KOPT-K1 (cell line): ENCODE results near the gene PRSS22.

Experiments
- H3K27ac ChIP-seq: fragments of 200-600 bp; sonication (generic); 2 replicates; pipeline ENCODE4 v1.5.1; 2016; ENCODE audit warnings: antibody characterized with exemption, mild to moderate bottlenecking, low read depth, low read length; ENCODE audit not compliant: poor library complexity, severe bottlenecking
- H3K36me3 ChIP-seq: fragments of 200-600 bp; sonication (generic); 2 replicates; pipeline ENCODE4 v1.5.1; 2017; ENCODE audit warnings: antibody characterized with exemption, mild to moderate bottlenecking, low read length, moderate library complexity; ENCODE audit not compliant: insufficient read depth
- H3K9me3 ChIP-seq: fragments of 200-600 bp; sonication (generic); 2 replicates; pipeline ENCODE4 v1.5.1; 2017; ENCODE audit warnings: antibody characterized with exemption, low read length, mild to moderate bottlenecking; ENCODE audit not compliant: insufficient read depth, poor library complexity, severe bottlenecking

PRSS22 gene

DNA sequence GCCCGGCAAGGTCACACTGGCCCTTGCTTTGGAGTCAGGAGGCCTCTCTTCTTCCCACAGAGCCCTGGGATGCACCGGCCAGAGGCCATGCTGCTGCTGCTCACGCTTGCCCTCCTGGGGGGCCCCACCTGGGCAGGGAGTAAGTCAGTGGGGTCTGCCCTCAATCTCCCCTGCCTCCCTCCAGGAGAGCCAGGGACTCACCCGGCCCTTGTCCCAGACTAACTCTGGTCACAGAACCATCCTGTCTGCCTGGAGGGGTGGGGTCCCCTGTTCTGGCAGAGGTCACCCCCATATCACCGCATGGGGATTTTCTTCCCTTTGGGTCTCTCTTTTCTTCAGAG, 27.6 kb downstream of the PRSS22 start:
- Histone ChIP-seq H3K36me3 (no peaks in the 10 kb centered on the region), H3K27ac (no peak overlapping the region), H3K9me3 (no peaks in the 10 kb centered on the region)

DNA sequence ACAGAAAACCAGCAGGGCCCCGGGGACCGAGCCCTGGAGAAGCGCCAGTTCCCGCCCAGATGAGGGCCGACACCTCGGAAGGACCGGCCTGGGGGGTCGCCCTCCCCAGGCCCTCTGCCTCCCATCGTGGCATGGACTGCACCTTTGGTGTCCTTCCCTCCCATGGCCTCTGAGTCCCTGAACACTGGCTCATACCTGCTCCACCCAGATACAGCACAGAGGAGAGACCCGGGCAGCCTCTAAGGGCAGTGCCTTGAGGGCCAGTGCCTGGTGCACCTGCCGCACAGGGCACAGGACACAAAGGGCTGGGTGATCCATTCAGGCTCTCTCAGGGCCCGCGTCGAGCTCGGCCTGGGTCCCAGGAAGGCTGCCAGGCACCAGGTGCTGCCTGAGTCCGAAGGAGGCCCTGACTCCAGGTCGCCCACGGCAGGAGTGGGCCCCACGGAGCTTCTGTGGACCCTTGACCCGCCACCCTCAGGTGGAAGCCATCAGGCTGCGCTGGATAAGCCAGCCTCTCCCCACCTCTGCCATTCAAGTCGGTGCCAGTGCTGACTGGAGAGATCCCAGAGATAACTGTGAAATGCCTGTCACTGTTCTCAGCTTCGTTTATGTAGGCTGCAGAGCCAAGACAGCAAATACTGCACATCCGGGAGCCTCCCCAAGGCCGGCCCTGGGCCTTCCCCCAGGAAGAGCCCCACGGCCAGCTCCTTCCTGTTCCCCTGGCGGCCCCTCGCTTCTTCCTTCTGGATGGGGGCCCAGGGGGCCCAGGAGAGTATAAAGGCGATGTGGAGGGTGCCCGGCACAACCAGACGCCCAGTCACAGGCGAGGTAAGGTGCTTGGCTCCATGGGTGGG, 28.2 kb downstream of the PRSS22 start, which contains the start of gene ZG16B:
ZG16B (plus strand) TSS at position 803 of the 854 bp plus-strand sequence. CDS start 139 bp downstream, outside the sequence.
- no peaks in the 10 kb centered on the region for H3K9me3 ChIP-seq
- H3K27ac ChIP-seq: no peak within 1 kb of the TSS
- H3K36me3 ChIP-seq: no peaks in the 10 kb centered on the region

DNA sequence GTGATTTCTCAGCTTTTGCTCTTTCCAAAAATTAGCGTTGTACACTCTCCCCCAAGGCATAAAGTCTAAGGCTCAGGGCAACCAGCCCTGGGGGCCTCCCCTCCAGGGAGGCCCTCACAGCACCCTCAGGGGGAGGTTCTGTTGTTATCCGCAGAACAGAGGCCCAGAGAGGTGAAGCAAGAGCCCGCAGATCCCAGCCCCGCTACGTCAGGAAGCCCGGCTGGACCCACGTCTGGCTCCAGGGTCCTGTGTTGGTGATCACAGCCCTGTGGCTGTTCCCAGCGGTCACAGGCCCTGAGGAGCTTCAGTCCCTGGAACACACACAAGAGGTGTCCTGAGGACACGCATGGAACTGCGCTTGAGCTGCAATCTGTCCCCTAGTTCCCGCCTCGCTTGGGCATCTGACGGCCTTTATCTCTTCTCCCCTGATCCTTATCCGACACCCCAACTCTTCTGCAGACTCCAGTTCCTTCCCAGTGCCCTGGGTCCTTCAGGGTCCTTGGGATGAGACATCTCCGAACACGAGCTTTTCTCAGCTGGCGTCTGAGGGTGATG, 29.0 kb downstream of the PRSS22 start:
- no peak overlapping the region for H3K27ac ChIP-seq
- no peaks in the 10 kb centered on the region for H3K36me3 ChIP-seq
- no peaks in the 10 kb centered on the region for H3K9me3 ChIP-seq

DNA sequence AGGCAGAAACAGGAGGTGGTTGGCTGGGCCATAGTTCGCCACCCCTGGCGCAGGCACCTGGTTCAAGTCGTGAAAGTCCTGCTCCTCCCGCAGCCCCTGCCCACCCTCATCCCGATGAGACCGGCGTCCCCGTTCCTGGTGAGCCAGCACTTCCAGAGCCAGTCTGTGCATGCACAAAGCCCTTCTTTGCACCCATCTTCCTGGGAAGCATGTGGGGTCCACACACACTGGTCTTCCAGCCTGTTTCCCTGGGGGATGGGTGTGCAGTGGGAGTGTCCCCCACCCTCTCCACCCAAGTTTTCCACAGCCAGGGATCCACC, 29.5 kb downstream of the PRSS22 start:
- Histone ChIP-seq H3K36me3 (no peaks in the 10 kb centered on the region), H3K9me3 (no peaks in the 10 kb centered on the region), H3K27ac (no peak overlapping the region)

- no peak overlapping the region for H3K27ac ChIP-seq
- no peaks in the 10 kb centered on the region for H3K9me3 ChIP-seq
- H3K36me3 ChIP-seq: no peaks in the 10 kb centered on the region
Measured at GRCh38 chr16:2827831-2828520, 30.0 kb downstream of the PRSS22 start.

GRCh38 chr16:2827374-2827791, 30.6 kb downstream of the PRSS22 start:
- no peaks in the 10 kb centered on the region for H3K9me3 ChIP-seq
- no peak overlapping the region for H3K27ac ChIP-seq

DNA sequence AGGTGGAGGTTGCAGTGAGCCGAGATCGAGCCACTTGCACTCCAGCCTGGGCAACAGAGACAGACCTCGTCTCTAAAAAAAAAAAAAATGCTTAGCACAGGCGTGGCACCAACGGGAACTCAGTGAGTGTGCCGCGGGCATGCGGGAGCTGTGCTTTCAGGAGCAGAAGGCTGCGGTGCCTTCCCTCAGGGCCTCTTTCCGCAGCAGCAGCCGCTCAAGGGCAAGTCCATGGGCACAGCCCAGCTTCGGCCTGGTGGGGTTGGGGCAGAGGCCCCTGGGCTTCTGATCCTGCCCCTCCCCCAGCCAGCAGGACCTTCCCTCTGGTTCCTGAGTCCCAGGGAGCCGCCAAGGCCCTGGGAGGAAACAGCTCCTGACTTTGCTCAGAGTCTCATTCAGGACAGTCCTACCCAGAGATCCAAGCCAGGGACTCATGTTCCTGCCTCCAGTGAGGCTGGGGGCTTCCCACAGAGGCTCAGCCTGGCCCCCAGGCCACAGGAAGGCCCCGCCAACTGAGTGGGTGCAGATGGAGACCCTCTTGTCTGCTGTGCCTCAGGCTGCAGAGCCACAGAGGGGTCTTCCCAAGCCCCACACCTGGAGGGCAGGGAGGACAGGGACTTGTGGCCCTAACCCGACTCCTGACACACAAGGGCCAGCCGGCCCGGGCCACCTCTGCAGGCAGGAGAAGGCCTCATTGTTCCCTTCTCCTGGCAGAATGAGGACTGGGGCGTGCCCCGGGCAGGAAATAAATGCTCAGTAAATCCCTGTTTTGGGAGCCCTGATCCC, 31.2 kb downstream of the PRSS22 start:
- no peak overlapping the region for H3K27ac ChIP-seq
- no peaks in the 10 kb centered on the region for H3K36me3 ChIP-seq
- no peaks in the 10 kb centered on the region for H3K9me3 ChIP-seq

More at GRCh38 chr16:2827374-2827791, 30.6 kb downstream of the PRSS22 start:
- no peaks in the 10 kb centered on the region for H3K36me3 ChIP-seq

DNA sequence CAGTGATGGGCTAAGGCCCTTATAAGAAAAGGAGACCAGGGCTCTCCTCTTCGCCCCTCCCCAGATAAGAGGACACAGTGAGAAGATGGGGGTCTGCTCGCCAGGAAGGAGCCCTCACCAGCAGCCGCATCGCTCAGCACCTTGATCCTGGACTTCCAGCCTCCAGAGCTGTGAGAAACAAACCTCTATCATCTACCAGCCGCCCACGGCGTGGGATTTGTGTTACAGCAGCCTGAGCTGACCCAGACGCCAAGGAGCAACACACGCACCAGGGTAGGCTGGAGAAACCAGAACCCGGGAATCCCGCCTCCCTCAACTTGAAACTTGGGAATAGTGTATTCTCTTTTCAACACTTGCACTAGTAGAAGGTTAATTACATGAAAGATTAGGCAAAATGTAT, 32.1 kb downstream of the PRSS22 start:
- Histone ChIP-seq H3K36me3 (peaks cover 3% of the 10 kb centered on the region; the same call in 1 of the 2 replicates), H3K9me3 (no peaks in the 10 kb centered on the region), H3K27ac (no peak overlapping the region)

- Histone ChIP-seq H3K27ac (no peak overlapping the region), H3K36me3 (peaks cover 3% of the 10 kb centered on the region; the same call in 1 of the 2 replicates)
Measured at GRCh38 chr16:2825049-2825742, 32.8 kb downstream of the PRSS22 start.

DNA sequence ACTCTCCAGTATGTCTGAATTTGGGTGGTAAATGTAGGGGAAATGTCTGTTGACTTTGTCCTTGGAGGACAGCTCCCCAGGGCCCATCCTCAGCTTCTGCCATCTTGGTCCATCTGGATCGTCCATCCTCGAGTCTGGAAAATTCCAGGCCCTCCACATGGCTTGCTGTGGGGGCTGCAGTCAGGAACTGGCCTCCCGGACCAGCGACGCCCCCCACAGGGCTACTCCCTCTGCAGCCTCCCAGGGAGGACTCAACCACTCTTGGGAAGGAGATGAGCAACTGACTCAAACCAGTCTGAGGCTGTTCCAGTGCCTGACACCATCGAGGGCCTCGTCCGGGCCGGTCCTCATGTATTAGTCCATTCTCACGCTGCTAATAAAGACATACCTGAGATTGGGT, 33.3 kb downstream of the PRSS22 start:
- no peak overlapping the region for H3K27ac ChIP-seq
- H3K36me3 ChIP-seq: peaks cover 3% of the 10 kb centered on the region; the same call in 1 of the 2 replicates
- no peaks in the 10 kb centered on the region for H3K9me3 ChIP-seq

More at GRCh38 chr16:2825049-2825742, 32.8 kb downstream of the PRSS22 start:
- no peaks in the 10 kb centered on the region for H3K9me3 ChIP-seq

GRCh38 chr16:2822496-2822895, 35.5 kb downstream of the PRSS22 start:
- Histone ChIP-seq H3K27ac (no peak overlapping the region), H3K36me3 (peaks cover 3% of the 10 kb centered on the region; the same call in 1 of the 2 replicates), H3K9me3 (no peaks in the 10 kb centered on the region)

DNA sequence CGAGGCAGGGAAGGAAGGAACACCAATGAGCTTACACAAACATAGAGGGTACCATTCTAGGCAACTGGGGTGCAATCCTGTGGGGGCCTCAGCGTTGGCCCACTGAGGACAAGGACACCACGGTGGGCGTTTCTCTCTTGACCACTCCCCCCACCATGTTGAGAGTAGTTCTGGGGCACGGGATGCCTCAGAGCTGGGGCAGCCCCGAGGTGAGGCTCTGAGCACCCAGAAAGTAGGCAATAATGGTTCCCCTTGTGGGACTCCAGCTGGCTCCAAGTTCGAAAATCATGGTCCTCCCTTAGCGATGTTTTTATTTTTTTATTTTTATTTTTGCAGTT, 35.8 kb downstream of the PRSS22 start:
- Histone ChIP-seq H3K9me3 (no peaks in the 10 kb centered on the region), H3K36me3 (peaks cover 3% of the 10 kb centered on the region; the same call in 1 of the 2 replicates), H3K27ac (no peak overlapping the region)

DNA sequence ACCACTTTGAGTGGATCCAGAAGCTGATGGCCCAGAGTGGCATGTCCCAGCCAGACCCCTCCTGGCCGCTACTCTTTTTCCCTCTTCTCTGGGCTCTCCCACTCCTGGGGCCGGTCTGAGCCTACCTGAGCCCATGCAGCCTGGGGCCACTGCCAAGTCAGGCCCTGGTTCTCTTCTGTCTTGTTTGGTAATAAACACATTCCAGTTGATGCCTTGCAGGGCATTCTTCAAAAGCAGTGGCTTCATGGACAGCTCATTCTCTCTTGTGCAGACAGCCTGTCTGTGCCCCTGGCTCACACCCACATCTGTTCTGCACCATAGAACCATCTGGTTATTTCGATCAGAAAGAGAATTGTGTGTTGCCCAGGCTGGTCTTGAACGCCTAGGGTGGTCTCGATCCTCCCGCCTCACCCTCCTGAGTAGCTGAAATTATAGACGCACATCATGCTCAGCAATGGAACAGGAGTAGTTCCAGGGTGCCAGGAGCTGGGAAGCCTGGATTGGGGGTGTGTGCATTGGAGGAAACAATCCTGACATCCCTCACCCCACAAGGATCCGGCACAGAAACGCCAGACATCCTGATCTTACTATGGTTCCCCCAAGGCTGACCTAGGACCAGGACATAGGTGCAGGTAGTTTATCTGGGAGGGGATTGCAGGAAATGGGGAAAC, 36.3 kb downstream of the PRSS22 start:
- H3K36me3 ChIP-seq: peaks cover 3% of the 10 kb centered on the region; the same call in 1 of the 2 replicates
- no peak overlapping the region for H3K27ac ChIP-seq
- no peaks in the 10 kb centered on the region for H3K9me3 ChIP-seq
